Neural progenitor cell (in vitro differentiated cells): ENCODE results near the gene GRN.

Source experiments
- CTCF ChIP-seq: fragments of 200-600 bp; sonication (generic); IDR thresholded peaks from 2 replicates; pipeline ENCODE4 v1.5.1; 2017; ENCODE audit warnings: antibody characterized with exemption, mild to moderate bottlenecking
- EZH2 ChIP-seq: fragments of 200-600 bp; sonication (generic); IDR thresholded peaks from 2 replicates; pipeline ENCODE4 v1.6.1; 2017; ENCODE audit warnings: antibody characterized with exemption, mild to moderate bottlenecking, moderate library complexity
- EZH2phosphoT487 ChIP-seq: fragments of 200-600 bp; sonication (generic); IDR thresholded peaks from 2 replicates; pipeline ENCODE4 v1.6.1; 2017; ENCODE audit warnings: antibody characterized with exemption

DNA sequence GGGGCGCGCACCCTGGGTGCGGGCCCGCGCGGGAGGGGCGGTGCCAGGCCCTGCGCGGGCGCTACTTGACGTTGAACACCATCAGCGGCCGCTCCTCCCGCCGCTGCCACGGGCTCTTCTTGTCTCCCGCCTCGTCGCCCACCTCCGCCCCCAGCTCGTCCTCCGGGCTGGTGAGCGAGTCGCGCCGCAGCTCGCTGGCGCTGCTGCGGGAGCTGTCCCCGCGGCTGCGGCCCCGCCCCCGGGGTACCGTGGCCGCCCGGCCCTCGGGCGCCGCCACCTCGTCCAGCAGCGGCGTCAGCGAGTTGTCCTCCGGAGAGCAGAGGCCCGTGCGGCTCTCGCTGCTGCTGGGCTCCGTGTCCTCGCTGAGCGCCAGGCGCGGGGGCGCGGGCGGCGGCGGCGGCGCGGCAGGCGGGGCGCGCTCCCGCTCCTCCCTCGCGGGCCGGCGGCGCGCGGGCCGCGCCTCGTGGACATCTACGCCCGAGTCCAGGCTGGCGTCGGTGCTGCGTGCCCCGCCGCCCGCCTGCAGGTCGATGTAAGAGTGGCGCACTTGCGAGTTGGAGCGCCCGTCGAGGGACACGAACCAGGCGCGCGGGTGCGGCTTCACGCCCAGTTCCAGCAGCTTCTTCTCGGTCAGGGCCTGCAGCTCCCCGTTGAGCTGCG lies 8.7 kb downstream of the GRN start:
- no peak for TF ChIP-seq CTCF
- no peak for TF ChIP-seq EZH2
- no peak for TF ChIP-seq EZH2phosphoT487
